ENCODE data around the gene SPINK9. TPM values are rescaled to one million over a fixed set of nuclear protein-coding genes. Genes with fewer than 3 reads are reported as not detected.
A peak's percentile ranks its signal among the peaks of the same experiment; 100 is the strongest.

The SPINK9 gene
- total and polyA plus RNA-seq, 2 experiments from 2014 or later: not detected

DNA sequence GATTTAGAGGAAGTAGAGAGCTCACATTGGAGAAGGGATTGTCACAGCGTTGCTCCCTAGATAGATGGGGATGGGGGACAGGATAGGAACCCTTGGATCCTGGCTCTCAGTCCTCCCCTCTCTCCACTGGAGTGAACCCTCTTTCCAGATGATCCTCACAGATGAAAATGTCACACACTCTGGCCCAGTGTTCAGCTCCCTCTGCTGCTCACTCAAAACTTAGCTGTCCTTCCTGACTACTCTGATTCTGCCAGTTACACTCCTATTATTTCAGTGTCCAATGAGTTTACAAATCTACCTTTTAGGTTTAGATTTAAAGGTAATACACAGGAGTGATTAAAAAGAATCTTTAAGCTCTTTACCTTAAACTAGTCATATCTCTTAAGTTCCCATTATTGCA is 28.9 kb upstream of the SPINK9 start:
- H3K36me3 Mint-ChIP-seq (ENCODE audit: low read depth): no peaks in the 10 kb centered on the region
- Histone ChIP-seq H2AFZ (no peak overlapping the region), H4K20me1 (replicated peaks; ENCODE audit: insufficient read depth) (no peaks in the 10 kb centered on the region), H3K4me2 (no peak overlapping the region), H3K4me1 (ENCODE audit: insufficient read depth) (no peaks in the 10 kb centered on the region), H3K27me3 (ENCODE audit: insufficient read depth) (no peaks in the 10 kb centered on the region), H3K9me2 (ENCODE audit: insufficient read depth) (peaks cover 12% of the 10 kb centered on the region; the same call in 1 of the 2 replicates), H3K36me3 (ENCODE audit: insufficient read depth) (no peaks in the 10 kb centered on the region), H3K79me2 (replicated peaks; ENCODE audit: insufficient read depth) (no peaks in the 10 kb centered on the region), H3K27ac (ENCODE audit: low read depth) (no peak overlapping the region), H3F3A (replicated peaks; ENCODE audit: low read depth) (no peaks in the 10 kb centered on the region), H3K4me3 (no peak overlapping the region)
- no peak for TF ChIP-seq ZNF331 (CRISPR knock-in tag; IDR thresholded peaks at IDR 0.05; ENCODE audit: low read depth)
- TF ChIP-seq, protein P1, sequence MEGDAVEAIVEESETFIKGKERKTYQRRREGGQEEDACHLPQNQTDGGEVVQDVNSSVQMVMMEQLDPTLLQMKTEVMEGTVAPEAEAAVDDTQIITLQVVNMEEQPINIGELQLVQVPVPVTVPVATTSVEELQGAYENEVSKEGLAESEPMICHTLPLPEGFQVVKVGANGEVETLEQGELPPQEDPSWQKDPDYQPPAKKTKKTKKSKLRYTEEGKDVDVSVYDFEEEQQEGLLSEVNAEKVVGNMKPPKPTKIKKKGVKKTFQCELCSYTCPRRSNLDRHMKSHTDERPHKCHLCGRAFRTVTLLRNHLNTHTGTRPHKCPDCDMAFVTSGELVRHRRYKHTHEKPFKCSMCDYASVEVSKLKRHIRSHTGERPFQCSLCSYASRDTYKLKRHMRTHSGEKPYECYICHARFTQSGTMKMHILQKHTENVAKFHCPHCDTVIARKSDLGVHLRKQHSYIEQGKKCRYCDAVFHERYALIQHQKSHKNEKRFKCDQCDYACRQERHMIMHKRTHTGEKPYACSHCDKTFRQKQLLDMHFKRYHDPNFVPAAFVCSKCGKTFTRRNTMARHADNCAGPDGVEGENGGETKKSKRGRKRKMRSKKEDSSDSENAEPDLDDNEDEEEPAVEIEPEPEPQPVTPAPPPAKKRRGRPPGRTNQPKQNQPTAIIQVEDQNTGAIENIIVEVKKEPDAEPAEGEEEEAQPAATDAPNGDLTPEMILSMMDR (conservative IDR thresholded peaks at IDR 0.05; ENCODE audit: low read depth in 2 of 2): peak; percentile 8 to 53; a peak in 2 of 4 replicates
- H3K4me3 Mint-ChIP-seq: no peak overlapping the region
- ATAC-seq (peak; percentile 40), DNase-seq (ENCODE audit: low spot score) (no peak)
- H3K27ac Mint-ChIP-seq: no peak overlapping the region
- no peaks in the 10 kb centered on the region for H3K27me3 Mint-ChIP-seq (ENCODE audit: insufficient read depth, low read depth, poor library complexity)
- H3K9me3 Mint-ChIP-seq: peaks cover 10% of the 10 kb centered on the region; the same call in 2 of the 3 replicates
- H3K4me1 Mint-ChIP-seq: no peaks in the 10 kb centered on the region; the same call in 2 of the 3 replicates

DNA sequence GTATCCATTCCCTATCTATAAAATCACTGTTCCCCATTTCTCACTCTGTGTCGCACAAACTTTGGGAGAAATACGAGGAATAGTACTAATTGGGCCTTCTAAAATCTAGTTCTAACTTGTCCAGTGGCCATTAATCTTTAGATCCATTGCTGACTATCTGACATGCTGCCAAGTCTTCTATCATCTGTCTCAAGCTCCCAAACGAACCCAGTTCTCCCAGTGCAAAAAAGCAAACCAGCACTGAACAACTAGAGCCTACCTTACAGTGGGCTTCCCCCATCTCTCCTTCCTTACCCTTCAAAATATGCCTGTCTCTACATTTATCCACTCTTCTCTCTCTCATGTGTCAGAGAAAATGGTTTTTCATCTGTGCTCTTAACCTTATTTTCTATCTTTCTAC is 26.3 kb upstream of the SPINK9 start:
- Mint-ChIP-seq H3K36me3 (ENCODE audit: low read depth) (no peaks in the 10 kb centered on the region), H3K27me3 (ENCODE audit: insufficient read depth, low read depth, poor library complexity) (no peaks in the 10 kb centered on the region), H3K27ac (no peak overlapping the region), H3K9me3 (peaks cover 10% of the 10 kb centered on the region; the same call in 2 of the 3 replicates), H3K4me3 (no peak overlapping the region), H3K4me1 (no peaks in the 10 kb centered on the region; the same call in 2 of the 3 replicates)
- Histone ChIP-seq H3K27me3 (ENCODE audit: insufficient read depth) (no peaks in the 10 kb centered on the region), H3K4me1 (ENCODE audit: insufficient read depth) (no peaks in the 10 kb centered on the region), H3K4me3 (no peak overlapping the region), H3K9me2 (ENCODE audit: insufficient read depth) (peaks cover 12% of the 10 kb centered on the region; the same call in 1 of the 2 replicates), H3K27ac (ENCODE audit: low read depth) (no peak overlapping the region), H2AFZ (no peak overlapping the region), H3K36me3 (ENCODE audit: insufficient read depth) (no peaks in the 10 kb centered on the region), H3K4me2 (no peak overlapping the region), H3F3A (replicated peaks; ENCODE audit: low read depth) (no peaks in the 10 kb centered on the region), H3K79me2 (replicated peaks; ENCODE audit: insufficient read depth) (no peaks in the 10 kb centered on the region), H4K20me1 (replicated peaks; ENCODE audit: insufficient read depth) (no peaks in the 10 kb centered on the region; the same call in 1 of the 2 replicates)
- DNase-seq (ENCODE audit: low spot score) (no peak), ATAC-seq (no peak)
- TF ChIP-seq EZH2 (IDR thresholded peaks at IDR 0.05; ENCODE audit: low read depth, unreplicated experiment) (no peak), CREB1 (CRISPR knock-in tag; IDR thresholded peaks at IDR 0.05; ENCODE audit: low read depth) (no peak), NANOG (IDR thresholded peaks at IDR 0.05; ENCODE audit: borderline replicate concordance) (no peak), POLR2AphosphoS5 (IDR thresholded peaks at IDR 0.05; ENCODE audit: low read depth) (no peak), EZH2phosphoT487 (IDR thresholded peaks at IDR 0.05; ENCODE audit: unreplicated experiment) (no peak), JUNB (IDR thresholded peaks at IDR 0.05; ENCODE audit: unreplicated experiment) (no peak), ZNF331 (CRISPR knock-in tag; IDR thresholded peaks at IDR 0.05; ENCODE audit: low read depth) (no peak)
- TF ChIP-seq, protein P2, sequence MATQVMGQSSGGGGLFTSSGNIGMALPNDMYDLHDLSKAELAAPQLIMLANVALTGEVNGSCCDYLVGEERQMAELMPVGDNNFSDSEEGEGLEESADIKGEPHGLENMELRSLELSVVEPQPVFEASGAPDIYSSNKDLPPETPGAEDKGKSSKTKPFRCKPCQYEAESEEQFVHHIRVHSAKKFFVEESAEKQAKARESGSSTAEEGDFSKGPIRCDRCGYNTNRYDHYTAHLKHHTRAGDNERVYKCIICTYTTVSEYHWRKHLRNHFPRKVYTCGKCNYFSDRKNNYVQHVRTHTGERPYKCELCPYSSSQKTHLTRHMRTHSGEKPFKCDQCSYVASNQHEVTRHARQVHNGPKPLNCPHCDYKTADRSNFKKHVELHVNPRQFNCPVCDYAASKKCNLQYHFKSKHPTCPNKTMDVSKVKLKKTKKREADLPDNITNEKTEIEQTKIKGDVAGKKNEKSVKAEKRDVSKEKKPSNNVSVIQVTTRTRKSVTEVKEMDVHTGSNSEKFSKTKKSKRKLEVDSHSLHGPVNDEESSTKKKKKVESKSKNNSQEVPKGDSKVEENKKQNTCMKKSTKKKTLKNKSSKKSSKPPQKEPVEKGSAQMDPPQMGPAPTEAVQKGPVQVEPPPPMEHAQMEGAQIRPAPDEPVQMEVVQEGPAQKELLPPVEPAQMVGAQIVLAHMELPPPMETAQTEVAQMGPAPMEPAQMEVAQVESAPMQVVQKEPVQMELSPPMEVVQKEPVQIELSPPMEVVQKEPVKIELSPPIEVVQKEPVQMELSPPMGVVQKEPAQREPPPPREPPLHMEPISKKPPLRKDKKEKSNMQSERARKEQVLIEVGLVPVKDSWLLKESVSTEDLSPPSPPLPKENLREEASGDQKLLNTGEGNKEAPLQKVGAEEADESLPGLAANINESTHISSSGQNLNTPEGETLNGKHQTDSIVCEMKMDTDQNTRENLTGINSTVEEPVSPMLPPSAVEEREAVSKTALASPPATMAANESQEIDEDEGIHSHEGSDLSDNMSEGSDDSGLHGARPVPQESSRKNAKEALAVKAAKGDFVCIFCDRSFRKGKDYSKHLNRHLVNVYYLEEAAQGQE (IDR thresholded peaks at IDR 0.05; ENCODE audit: unreplicated experiment): no peak
- TF ChIP-seq, protein P1 (conservative IDR thresholded peaks at IDR 0.05; ENCODE audit: low read depth in 2 of 2): no peak

All from GM23338 (cell line).